ENCODE data around the gene PHC3.

DNA sequence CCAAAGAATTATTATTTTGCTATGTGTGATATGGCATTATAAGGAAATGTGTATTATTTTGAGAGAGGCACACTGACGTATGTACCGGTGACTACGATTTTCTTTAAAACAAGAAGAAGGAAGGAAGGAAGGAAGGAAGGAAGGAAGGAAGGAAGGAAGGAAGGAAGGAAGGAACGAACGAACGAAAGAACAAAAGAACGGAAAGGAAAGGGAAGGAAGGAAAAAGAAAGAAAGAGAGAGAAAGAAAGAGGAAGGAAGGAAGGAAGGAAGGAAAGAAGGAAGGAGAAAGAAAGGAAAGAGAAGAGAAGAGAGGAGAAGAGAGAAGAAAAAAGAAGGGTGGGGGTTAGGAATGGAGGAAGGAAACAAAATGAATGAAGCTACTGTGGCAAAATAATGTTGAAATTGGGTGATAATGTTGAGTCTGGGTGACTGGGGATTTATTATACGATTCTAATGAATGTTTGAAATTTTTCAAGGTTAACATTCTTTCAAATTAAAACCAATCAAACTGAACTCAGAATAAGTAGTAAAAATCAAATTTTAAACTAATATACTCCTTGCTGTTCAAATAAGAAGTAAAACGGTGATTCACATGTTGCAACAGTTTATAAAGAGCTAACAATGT, 70.3 kb downstream of the PHC3 start:
- TF ChIP-seq, protein P1, sequence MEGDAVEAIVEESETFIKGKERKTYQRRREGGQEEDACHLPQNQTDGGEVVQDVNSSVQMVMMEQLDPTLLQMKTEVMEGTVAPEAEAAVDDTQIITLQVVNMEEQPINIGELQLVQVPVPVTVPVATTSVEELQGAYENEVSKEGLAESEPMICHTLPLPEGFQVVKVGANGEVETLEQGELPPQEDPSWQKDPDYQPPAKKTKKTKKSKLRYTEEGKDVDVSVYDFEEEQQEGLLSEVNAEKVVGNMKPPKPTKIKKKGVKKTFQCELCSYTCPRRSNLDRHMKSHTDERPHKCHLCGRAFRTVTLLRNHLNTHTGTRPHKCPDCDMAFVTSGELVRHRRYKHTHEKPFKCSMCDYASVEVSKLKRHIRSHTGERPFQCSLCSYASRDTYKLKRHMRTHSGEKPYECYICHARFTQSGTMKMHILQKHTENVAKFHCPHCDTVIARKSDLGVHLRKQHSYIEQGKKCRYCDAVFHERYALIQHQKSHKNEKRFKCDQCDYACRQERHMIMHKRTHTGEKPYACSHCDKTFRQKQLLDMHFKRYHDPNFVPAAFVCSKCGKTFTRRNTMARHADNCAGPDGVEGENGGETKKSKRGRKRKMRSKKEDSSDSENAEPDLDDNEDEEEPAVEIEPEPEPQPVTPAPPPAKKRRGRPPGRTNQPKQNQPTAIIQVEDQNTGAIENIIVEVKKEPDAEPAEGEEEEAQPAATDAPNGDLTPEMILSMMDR (IDR thresholded peaks at IDR 0.05; ENCODE audit: poor library complexity, severe bottlenecking) = no peak
- no peak for TF ChIP-seq TAF1 (IDR thresholded peaks at IDR 0.05; ENCODE audit: low read depth)
- TF ChIP-seq EZH2 (IDR thresholded peaks at IDR 0.05; ENCODE audit: borderline replicate concordance, insufficient read depth, low read length, poor library complexity, severe bottlenecking) = no peak

All from neural cell (in vitro differentiated cells).